ENCODE data around the gene SLC37A2.

DNA sequence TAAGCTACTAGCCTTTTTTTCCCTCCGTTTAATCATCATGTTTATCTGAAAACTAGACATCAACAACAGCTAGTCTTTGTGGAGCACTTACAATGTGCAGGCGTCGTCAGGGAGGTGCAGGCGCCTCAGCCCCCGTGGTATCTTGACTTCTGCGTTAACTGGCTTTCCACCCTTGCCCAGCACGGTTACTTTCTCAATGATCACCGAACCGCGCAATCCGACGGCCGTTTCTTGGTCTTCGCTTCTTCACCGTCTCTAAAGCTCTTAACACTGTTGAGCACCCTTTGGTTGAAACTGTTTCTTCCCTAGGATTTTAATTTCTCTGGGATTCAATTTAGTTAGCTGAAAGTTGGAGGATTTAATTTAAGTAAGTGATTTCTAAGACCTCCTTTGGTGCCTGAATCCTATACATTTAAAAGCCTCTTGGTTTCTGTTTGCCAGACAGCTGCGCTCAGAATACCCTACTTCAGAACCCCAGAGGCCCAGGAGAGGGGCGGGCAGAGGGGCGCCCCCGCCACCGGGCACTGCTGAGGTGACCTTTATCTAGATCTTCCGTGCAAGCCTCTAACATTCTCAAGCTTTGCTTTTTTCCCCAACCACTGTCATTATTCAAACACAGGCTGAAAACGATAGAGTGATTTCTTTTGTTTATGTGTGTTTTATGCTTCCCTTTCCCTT is 66.3 kb downstream of the SLC37A2 start:
- TF ChIP-seq, protein P1, sequence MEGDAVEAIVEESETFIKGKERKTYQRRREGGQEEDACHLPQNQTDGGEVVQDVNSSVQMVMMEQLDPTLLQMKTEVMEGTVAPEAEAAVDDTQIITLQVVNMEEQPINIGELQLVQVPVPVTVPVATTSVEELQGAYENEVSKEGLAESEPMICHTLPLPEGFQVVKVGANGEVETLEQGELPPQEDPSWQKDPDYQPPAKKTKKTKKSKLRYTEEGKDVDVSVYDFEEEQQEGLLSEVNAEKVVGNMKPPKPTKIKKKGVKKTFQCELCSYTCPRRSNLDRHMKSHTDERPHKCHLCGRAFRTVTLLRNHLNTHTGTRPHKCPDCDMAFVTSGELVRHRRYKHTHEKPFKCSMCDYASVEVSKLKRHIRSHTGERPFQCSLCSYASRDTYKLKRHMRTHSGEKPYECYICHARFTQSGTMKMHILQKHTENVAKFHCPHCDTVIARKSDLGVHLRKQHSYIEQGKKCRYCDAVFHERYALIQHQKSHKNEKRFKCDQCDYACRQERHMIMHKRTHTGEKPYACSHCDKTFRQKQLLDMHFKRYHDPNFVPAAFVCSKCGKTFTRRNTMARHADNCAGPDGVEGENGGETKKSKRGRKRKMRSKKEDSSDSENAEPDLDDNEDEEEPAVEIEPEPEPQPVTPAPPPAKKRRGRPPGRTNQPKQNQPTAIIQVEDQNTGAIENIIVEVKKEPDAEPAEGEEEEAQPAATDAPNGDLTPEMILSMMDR (conservative IDR thresholded peaks at IDR 0.05; ENCODE audit: low read length) = no peak
- no peak for TF ChIP-seq EZH2phosphoT487 (IDR thresholded peaks at IDR 0.05; ENCODE audit: borderline replicate concordance)

All from Loucy (cell line).